Right ventricle myocardium inferior (tissue), 1 donor: Measurements from ENCODE around the gene DRD5. TPM values are rescaled to one million over a fixed set of nuclear protein-coding genes. Genes with fewer than 3 reads are reported as not detected.
"Not testable (repeated sequence)": the region's sequence is repeated elsewhere in the genome, so short reads cannot be mapped to it uniquely, and the experiment has no call there.

ENCODE experiments used
- ATAC-seq: fragments of 200-7000 bp; cut with Tn5 transposase; one replicate; pipeline ENCODE4 v1.9.1; 2020; ENCODE audit warnings: mild to moderate bottlenecking, moderate library complexity
- DNase-seq: peaks from one replicate; pipeline ENCODE4 v3.0.0; 2021; ENCODE audit errors: missing footprints
- intact Hi-C: fragments of 100-400 bp; cut with DNase I; formaldehyde crosslinking; loops from one replicate; pipeline ENCODE4 v1.11.0; 2022
- long read RNA-seq: library from polyadenylated mRNA; unstranded; transcript quantifications from one replicate; pipeline ENCODE4 v2.0.0, GENCODE V29; 2021
- total RNA-seq: library from RNA; stranded (reverse); fragmentation: NEBNext Ultra II Directional; extraction: Animal tissue kit (Norgen Biotek cat#: 25700); gene quantifications from one replicate; pipeline ENCODE4 v1.2.1, GENCODE V29; 2021
- donor health status: DM: no; HTN: yes; CAD: no; lungs with severe emphysema.

Gene DRD5
- total RNA-seq = not detected
- long read RNA-seq = 0 reads

DNA sequence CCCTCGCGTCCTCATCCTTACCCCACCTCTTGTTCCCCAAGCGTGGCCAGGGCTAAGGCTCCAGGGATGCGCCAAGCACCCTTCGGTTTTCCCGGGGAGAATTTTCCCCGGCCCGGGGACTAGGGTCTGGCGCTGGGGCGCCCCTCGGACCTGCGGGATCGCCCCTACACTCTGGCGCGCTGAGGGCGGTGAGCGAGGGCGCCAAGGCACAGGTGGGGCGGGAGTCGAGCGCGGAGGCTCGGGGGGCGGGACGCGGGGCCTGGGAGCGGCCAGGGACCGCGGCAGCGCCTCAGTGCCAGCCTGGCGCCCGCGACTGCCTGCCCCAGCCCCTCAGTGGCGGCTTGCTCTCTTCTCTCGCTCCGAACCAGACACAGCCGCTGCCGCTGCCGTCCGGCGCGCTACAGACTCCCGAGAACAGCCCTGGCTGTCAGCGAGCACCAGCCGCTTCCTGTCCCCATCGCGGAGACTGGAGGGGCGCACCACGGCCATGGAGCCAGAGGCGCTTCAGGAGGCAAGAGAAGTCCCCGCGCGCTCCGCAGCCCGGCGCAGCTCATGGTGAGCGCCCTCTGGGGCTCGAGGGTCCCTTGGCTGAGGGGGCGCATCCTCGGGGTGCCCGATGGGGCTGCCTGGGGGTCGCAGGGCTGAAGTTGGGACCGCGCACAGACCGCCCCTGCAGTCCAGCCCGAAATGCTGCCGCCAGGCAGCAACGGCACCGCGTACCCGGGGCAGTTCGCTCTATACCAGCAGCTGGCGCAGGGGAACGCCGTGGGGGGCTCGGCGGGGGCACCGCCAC lies at the start of gene DRD5:
DRD5 (plus strand) TSS at position 292 of the 793 bp plus-strand sequence; CDS start at position 688, 396 bp downstream.
- ATAC-seq (no peak), DNase-seq (no peak)
- intact Hi-C loops = no loop called here

DNA sequence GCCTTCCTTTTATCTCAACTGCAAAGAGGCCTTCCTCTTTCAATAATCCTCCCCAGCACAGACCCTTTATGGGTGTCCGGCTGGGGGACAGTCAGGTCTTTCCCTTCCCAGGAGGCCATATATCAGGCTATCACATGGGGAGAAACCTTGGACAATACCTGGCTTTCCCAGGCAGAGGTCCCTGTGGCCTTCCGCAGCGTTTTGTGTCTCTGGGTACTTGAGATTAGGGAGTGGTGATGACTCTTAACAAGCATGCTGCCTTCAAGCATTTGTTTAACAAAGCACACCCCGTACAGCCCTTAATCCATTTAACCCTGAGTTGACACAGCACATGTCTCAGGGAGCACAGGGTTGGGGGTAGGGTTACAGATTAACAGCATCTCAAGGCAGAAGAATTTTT lies 49.2 kb upstream of the DRD5 start:
- intact Hi-C loops, DNase-seq, ATAC-seq: not testable (repeated sequence)

DNA sequence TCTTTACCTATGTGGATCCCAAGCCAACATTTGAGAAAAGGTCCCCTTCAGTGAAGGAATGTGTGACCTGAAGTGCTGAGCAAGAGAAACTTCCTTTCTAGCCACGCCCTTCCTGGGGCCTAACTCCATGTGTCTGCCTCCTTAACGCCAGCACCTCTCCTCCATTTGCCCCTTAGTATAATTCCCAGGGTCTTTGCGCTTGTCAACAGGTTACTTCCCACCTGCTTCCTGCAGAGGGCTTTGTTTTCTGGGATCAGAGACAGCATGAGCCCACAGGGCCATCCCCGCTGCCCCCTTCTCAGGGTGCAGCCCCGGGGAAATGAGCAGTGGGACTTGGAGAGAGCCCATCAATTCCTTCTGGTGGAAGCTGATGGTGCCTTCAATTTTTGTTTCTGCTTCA lies 45.9 kb upstream of the DRD5 start:
- DNase-seq (no peak), ATAC-seq (no peak)
- intact Hi-C loops = no loop called here

DNA sequence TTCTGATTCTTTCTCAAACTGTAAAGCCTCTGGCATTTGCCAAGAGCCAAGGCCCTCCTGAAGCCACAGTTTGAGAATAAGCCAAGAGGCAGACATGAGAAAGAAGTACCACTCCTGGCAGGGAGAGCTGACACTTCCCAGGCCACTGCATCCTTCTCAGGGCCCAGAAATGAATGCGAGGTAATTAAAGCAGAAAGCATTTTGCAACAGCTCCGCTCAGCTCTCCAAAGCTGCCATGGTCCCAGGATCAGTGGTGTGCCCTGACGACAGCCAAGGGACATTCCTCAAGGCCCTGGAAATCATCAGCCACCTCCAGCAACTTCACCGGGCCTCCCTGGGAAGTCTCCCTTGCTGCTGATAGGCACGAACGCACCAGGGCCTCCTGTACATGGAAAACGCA lies 44.2 kb upstream of the DRD5 start:
- DNase-seq, ATAC-seq, intact Hi-C loops: not testable (repeated sequence)

DNA sequence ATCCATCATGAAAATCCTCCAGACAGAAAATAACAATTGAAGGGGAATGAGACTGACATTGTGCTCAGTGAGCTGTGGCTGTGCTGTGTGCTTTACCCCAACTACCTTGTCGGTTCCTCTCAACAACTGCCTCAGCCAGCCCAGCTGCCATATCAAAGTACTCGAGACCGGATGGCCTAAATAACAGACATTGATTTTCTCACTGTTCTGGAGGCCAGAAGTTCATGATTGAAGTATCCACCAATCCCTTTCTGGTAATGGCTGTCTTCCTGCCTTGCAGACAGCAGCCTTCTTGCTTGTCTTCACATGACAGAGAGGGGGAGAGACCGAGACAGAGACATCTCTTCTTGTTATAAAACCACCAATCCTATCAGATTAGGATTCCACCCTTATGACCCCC lies 37.6 kb upstream of the DRD5 start:
- intact Hi-C loops, ATAC-seq, DNase-seq: not testable (repeated sequence)

DNA sequence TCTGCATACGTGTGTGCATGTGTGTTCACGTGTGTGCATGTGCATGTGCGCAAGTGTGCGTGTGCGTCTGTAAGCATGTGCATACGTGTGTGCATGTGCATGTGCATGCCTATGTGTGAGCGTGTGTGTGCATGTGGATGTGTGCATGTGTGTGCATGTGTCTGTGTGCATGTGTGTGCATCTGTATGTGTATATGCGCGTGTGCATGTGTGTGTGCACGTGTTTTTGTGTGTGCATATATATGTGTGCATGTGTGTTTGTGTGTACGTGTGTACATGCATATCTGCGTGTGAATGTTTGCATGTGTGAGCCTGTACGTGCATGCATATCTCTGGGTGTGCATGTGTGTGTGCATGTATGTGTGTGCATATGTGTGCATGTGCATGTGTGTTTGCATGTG lies 35.7 kb upstream of the DRD5 start:
- intact Hi-C loops = no loop called here
- ATAC-seq (no peak), DNase-seq (no peak)

DNA sequence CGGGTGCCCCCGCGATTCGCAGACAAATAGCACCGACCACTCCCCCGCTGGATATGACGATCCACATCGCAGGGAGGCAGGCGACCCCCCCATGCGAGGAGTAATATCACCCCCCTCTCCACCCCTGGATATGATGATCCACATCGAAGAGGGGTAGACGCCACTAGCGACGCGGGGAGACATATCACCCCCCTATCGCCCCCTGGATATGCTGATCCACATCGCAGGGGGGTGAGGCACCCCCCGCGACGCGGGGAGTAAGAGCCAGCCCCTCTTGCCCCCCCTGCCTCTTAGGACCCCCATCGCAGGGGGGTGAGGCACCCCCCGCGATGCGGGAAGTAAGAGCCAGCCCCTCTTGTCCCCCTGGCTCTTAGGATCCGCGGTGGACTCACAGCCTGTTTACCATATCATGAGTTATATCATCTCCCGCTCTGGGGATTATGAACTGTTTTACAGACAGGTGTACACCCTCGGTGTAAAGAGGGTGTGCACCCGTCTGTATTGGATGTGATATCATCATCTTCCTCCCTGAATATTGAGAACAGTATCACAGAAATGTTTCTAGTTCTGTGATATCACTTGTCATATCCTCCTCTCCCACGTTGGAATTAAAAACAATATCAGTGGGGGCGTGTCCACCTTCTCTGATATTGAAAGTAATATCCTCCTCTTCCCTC lies 22.7 kb upstream of the DRD5 start:
- no peak for ATAC-seq
- no peak for DNase-seq
- intact Hi-C loops = no loop called here

DNA sequence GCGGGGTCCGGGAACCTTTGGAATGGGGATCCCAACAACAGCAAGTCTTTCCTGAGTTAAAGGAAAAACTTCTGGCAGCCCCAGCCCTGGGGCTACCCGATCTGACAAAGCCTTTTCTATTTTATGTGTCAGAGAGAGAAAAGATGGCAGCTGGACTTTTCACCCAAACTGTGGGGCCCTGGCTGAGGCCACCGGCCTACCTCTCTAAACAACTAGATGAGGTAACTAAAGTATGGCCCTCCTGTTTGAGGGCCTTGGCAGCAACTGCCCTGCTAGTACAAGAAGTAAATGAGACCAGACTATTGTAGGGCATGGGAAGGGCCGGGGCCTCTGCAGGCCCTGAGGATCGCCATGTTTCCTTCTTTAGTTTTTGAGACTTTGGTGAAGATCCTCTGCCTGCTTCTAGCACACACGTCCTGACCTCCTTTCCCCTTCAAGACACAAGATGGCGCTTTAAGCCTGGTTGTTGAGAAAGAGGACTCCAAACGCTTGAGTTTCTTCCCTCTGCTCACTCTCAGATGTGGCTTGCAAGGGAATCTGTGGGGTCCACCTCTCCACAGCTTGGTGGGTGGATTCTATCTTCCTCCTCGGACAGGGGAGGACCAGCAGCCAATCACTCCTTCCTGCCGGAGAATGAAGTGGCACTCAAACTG lies 18.5 kb upstream of the DRD5 start:
- intact Hi-C loops = loop anchor here (1.0 to 5.0 kb wide), 2 partner anchors 252 to 299 kb away; no protein-coding TSS in a partner anchor
- ATAC-seq (no peak), DNase-seq (no peak)

DNA sequence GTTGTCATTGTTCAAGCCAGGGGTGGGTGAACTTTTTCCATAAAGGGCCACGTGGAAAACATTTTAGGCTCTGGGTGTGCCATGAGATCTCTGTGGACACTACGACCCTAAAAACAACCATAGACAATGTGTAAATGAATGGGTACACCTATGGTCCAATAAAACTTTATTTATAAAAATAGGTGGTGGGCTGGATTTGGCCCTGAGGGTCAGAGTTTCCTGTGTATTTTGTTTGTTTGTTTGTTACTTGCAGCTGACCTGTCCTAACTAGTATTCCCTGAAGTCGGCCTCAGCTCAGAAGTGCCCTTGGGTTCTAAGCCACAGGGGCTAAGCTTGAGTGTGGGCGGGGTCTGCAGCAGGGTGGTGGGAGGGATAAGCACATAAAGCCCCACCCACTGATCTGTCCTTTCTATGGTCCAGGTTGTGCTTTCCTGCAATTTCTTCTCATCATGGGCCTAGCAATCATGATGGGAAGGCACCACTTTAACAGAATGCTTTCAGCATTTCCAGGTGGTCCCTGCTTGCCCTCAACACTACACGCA lies 17.2 kb upstream of the DRD5 start:
- DNase-seq (no peak), ATAC-seq (no peak)
- intact Hi-C loops = loop anchor here (2.0 to 5.0 kb wide), 2 partner anchors 135 to 298 kb away; no protein-coding TSS in a partner anchor

DNA sequence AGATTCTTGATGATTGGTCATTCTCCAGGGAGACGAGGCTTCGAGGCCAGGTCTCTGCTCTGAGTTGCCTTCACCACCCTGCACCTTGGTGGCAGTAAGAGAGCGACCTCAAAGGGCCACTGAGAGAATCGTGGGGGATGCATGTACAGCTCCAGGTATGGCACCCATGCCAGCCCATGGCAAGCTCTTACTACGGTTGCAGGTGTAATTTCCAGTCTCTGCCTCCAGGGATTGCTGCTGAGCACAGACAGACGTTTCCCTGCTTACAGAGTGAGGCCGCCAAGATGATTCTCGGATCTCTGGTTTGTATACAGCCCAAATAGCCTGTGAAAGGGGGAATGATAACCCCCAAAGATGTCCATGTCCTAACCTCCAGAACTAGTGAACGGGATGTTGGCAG lies 16.3 kb upstream of the DRD5 start:
- DNase-seq = no peak
- intact Hi-C loops = loop anchor here (2.0 kb wide), 1 partner anchor 134 kb away; no protein-coding TSS in a partner anchor
- ATAC-seq = no peak

DNA sequence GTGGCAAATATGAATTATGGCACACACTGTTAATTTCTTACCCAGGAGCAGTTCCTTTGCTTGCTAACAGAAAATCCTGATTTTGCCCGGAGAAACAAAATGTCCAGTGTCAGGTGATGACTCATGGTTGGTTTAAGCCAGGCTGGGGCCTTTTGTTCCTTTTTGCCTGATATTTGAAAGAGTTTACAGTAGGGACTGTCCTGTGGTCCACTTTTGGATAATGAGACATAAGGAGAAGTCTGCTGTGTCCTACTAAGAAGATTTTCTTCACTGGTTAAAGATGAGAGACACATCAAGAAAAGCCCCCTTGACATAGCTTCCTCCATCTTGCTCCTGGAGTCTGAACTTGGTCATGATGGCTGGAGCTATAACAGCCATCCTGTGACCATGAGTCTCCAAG lies 12.1 kb upstream of the DRD5 start:
- intact Hi-C loops = no loop called here
- no peak for ATAC-seq
- DNase-seq = no peak

DNA sequence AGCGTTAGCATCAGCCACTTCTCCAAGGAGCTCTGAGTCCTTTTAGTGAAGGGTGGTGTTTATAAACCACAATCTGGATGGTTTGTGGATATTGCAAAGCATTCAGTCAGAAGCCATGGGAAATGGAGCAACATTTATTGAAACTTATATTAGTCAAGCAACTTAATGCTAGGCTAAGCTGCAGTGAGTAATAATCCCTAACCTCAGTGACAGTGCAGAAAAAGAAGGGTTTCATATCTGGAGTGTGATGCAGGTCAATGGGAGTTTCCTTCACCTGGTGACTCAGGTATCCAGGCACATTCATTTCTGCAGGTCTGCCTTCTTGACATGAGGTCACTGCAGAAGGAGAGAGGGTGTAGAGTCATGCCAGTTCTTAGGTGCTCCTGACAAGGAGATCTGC lies 10.4 kb upstream of the DRD5 start:
- intact Hi-C loops = no loop called here
- ATAC-seq (no peak), DNase-seq (no peak)

DNA sequence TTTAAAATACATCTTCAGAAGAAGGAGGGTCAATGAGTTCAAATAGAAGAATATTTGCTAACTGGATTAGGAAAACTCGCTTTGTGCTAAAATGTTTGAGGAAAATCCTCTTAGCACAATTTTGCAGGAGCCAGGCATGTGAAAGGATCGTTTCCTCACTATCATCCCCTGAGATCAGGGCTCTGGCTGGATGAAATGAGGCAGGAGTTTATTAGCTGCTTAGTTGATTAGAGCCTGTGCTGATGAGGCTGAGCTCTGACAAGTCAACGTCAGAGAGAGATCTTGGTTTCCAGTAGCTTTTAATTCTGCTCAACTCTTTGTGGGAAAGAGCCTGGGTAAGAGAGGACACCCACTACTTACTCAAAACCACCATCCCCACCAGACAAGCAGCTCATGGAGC lies 8.0 kb upstream of the DRD5 start:
- no peak for DNase-seq
- intact Hi-C loops = no loop called here
- no peak for ATAC-seq

DNA sequence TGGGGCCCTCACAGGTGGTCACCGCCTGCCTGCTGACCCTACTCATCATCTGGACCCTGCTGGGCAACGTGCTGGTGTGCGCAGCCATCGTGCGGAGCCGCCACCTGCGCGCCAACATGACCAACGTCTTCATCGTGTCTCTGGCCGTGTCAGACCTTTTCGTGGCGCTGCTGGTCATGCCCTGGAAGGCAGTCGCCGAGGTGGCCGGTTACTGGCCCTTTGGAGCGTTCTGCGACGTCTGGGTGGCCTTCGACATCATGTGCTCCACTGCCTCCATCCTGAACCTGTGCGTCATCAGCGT lies 652 bp downstream of the DRD5 start:
- intact Hi-C loops = no loop called here
- no peak for DNase-seq
- no peak for ATAC-seq

DNA sequence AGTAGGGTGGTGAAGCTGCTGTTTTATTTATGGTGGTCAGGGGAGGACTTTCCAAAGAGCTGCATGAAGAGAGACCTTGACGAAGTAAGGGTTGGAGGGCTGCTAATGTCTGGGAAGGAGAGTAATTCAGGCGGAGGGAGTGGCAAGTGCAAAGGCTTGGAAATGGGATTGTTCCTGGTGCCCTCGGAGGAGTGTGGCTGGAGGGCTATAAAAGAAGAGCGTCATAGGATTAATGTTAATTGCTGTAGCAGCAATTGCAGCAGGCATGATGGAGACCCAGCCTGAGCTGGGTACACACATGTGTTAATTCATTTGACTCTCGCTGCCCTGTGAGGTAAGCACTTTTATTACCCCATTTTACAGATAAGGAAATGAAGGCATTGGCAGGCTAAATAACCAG lies 4.5 kb downstream of the DRD5 start:
- intact Hi-C loops, ATAC-seq, DNase-seq: not testable (repeated sequence)

DNA sequence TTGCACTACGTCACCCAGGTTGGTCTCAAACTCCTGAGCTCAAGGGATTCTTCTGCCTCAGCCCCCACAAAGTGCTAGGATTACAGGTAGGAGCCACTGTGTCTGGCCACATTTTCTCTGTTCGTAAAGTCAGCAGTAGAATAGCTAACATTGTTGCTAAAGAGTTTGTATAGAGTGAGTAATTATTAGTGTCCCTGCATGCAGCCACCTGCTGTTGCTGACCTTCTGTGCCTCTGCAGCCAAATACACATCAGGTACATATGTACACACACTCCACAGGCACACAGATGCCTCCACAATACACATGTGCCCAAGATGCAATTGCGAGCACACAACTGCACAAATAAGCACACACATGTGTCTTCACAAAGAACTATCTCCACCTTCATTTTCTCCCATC lies 10.9 kb downstream of the DRD5 start:
- ATAC-seq (no peak), DNase-seq (no peak)
- intact Hi-C loops = no loop called here

DNA sequence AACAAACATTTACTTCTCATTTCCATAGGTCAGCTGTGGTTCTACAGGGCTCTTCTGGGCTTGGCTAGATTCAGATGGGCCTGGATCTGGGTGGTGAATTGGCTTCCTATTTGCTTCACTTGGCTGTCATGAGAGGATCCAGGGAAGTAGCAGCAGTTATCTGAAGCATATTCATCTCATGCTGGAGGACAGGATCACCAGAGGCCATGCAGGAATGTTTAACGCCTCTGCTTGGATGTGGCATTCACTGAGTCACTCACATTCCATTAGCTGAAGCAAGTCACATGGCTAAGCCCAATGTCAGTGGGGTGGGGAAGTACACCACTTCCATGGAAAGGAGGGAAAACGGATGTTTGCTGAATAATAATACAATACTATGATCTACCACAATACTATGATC lies 15.2 kb downstream of the DRD5 start:
- DNase-seq, intact Hi-C loops, ATAC-seq: not testable (repeated sequence)

DNA sequence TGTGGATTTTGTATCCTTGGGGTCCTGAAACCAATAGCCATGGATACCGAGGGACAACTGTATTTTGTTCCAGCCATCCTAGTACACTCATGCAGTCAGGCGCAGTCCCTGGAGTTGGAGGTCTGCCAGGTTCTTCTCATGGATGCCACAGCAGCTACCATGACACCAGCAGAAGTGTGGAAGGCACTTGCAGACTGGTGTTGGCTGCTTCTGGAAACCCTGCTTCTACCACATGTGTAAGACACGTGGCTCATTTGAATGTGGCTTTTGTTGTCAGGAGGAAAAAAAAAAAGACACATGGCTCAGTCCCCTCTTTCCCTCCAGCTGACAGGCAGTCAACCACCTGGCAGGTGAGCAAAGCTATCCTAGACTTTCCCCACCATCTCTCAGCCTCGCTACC lies 19.4 kb downstream of the DRD5 start:
- no peak for ATAC-seq
- DNase-seq = no peak
- intact Hi-C loops = no loop called here

DNA sequence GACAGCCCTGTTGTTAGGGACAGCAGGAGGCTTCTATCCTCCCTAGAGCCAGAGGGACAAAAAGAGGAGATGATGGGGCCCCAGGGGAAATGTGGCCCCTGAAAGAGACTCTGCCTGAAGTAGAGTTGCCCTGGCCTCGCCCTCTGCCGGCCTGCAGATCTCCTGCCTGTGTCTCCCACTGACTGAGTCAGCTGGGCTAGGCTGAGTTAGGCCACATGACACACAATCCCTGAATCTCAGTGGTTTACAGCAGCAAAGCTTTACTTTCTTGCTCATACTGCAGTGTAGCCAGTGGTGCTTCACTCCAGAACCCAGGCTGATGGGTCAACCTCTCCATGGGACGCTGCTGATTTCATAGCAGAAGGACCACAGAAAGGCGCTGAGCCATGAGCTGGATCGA lies 23.5 kb downstream of the DRD5 start:
- intact Hi-C loops = no loop called here
- ATAC-seq (no peak), DNase-seq (no peak)

DNA sequence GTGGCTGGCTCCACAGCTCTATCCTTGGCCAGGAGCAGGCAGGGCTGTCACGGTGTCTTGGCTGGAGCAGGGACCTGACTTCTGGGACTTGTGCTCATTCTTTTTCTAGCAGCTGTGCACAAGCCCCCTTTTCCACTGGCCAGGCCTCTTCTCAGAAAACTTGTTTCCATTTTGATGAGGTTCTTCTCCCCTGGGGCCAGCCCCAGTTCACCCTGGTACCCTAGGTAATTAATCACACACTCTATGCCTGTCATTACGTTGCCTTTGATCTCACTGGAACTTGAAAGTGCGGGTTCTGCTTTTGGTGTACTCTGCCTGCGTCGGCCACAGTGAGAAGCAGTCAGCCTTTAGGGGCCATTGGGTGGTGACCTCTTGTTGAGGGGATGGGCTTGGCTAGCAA lies 26.6 kb downstream of the DRD5 start:
- intact Hi-C loops = no loop called here
- DNase-seq = no peak
- ATAC-seq = no peak
